A549 (cell line): ENCODE data around the gene CNBP. TPM values are rescaled to one million over a fixed set of nuclear protein-coding genes. Genes with fewer than 3 reads are reported as not detected.

ENCODE experiments used
- polyA plus RNA-seq, 4 experiments: library from polyadenylated mRNA; depleted of rRNA in 3 of 4; stranded (reverse); fragments of >200 nt; fragmentation: RNase III in 1 of 4; extraction: RNeasy Plus Mini Kit Qiagen cat#74134 plus additional on column Dnase treatment in 1 of 4; gene quantifications; 2 replicates in 3 of 4; 3 replicates in 1 of 4; pipeline ENCODE4 v1.2.3, GENCODE V29; 2011 to 2017
- small RNA-seq, 6 experiments: library from RNA; depleted of rRNA; stranded (forward); fragments of <200 nt; gene quantifications; one replicate each; pipeline ENCODE3, GENCODE V24; 2012

Gene CNBP
- polyA plus RNA-seq, 2 of the 4 experiments (the other 2 are of a cell fraction): 312 to 365 TPM

Small RNAs within 50 kb of the gene (small RNA-seq; reads per million reads assigned to genes)
- 0 reads per million in 6 experiments for gene RPS27P12

Other genes with a start within 250 kb of the CNBP start
- 0.05 TPM in 1 of 2 replicates, not detected in the other for gene CFAP92, start 189.8 kb downstream of the CNBP start, polyA plus RNA-seq (2011; rRNA removed)
- gene CFAP92, start 189.8 kb downstream of the CNBP start, polyA plus RNA-seq (2017; fragmentation: RNase III; extraction: RNeasy Plus Mini Kit Qiagen cat#74134 plus additional on column Dnase treatment): not detected in 3 replicates
- 0.04 and 0.07 TPM in 2 replicates for gene EFCC1, start 182.6 kb downstream of the CNBP start, polyA plus RNA-seq (2011; rRNA removed)
- not detected in 3 replicates for gene EFCC1, start 182.6 kb downstream of the CNBP start, polyA plus RNA-seq (2017; fragmentation: RNase III; extraction: RNeasy Plus Mini Kit Qiagen cat#74134 plus additional on column Dnase treatment)
- not detected in 2 replicates for gene GP9, start 123.1 kb downstream of the CNBP start, polyA plus RNA-seq (2011; rRNA removed)
- gene GP9, start 123.1 kb downstream of the CNBP start, polyA plus RNA-seq (2017; fragmentation: RNase III; extraction: RNeasy Plus Mini Kit Qiagen cat#74134 plus additional on column Dnase treatment): not detected in 3 replicates
- 1.6 and 2.6 TPM in 2 replicates for gene RAB43, start 62.1 kb downstream of the CNBP start, polyA plus RNA-seq (2011; rRNA removed)
- 2.0 to 3.0 TPM (median 2.9 TPM) in 3 replicates for gene RAB43, start 62.1 kb downstream of the CNBP start, polyA plus RNA-seq (2017; fragmentation: RNase III; extraction: RNeasy Plus Mini Kit Qiagen cat#74134 plus additional on column Dnase treatment)
- gene ISY1, start 22.8 kb downstream of the CNBP start, polyA plus RNA-seq (2011; rRNA removed): 21.3 and 27.6 TPM in 2 replicates
- 21.4 to 24.1 TPM (median 23.2 TPM) in 3 replicates for gene ISY1, start 22.8 kb downstream of the CNBP start, polyA plus RNA-seq (2017; fragmentation: RNase III; extraction: RNeasy Plus Mini Kit Qiagen cat#74134 plus additional on column Dnase treatment)
- 86.5 and 90.2 TPM in 2 replicates for gene COPG1, start 65.7 kb upstream of the CNBP start, polyA plus RNA-seq (2011; rRNA removed)
- gene COPG1, start 65.7 kb upstream of the CNBP start, polyA plus RNA-seq (2017; fragmentation: RNase III; extraction: RNeasy Plus Mini Kit Qiagen cat#74134 plus additional on column Dnase treatment): 72.2 to 90.0 TPM (median 80.6 TPM) in 3 replicates
- 35.2 and 38.3 TPM in 2 replicates for gene HMCES, start 95.0 kb upstream of the CNBP start, polyA plus RNA-seq (2011; rRNA removed)
- gene HMCES, start 95.0 kb upstream of the CNBP start, polyA plus RNA-seq (2017; fragmentation: RNase III; extraction: RNeasy Plus Mini Kit Qiagen cat#74134 plus additional on column Dnase treatment): 38.1 to 40.1 TPM (median 39.9 TPM) in 3 replicates
- 0.62 and 0.82 TPM in 2 replicates for gene EFCAB12, start 244.7 kb upstream of the CNBP start, polyA plus RNA-seq (2011; rRNA removed)
- gene EFCAB12, start 244.7 kb upstream of the CNBP start, polyA plus RNA-seq (2017; fragmentation: RNase III; extraction: RNeasy Plus Mini Kit Qiagen cat#74134 plus additional on column Dnase treatment): 0.81 to 1.4 TPM (median 1.1 TPM) in 3 replicates